ENCODE data around the gene TCEA2. TPM values are rescaled to one million over a fixed set of nuclear protein-coding genes. Genes with fewer than 3 reads are reported as not detected.

The TCEA2 gene
- total RNA-seq, 1 donor from 2014 or later, result 23.2 TPM

DNA sequence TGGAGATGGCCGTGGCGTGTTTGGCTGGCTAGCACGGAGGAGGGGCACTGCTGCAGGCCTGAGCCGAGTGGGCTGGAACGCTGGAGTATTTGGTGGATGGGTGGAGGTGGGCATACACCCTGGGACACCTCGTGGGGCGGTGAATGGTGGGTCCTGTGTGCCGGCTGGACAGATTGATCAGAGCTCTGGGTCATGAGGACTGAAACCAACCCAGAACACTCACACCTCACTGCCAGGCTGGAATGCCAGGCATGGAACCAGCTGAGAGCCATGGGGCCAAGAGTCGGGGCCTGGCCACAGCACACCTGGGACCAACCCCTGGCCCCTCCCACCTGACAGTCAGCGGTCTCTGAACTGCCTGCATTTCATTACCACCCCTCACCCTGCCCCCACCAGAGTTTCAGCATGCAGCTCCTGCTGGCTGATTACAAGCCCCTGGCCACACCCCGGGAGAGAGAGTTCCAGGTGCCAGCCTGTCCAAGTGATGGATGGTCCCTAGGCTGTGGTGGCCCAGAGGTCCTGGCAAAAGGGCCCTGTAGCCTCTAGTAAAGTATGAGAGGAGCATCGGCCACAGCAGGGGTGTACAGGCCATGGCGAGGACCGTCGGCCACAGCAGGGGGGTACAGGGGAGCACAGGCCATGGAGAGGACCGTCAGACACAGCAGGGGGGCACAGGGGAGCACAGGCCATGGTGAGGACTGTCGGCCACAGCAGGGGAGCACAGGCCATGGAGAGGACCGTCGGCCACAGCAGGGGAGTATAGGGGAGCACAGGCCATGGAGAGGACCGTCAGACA lies 41.1 kb downstream of the TCEA2 start:
- TF ChIP-seq EZH2phosphoT487 (IDR thresholded peaks at IDR 0.05) (no peak), EZH2 (IDR thresholded peaks at IDR 0.05) (no peak)
- TF ChIP-seq, protein P1, sequence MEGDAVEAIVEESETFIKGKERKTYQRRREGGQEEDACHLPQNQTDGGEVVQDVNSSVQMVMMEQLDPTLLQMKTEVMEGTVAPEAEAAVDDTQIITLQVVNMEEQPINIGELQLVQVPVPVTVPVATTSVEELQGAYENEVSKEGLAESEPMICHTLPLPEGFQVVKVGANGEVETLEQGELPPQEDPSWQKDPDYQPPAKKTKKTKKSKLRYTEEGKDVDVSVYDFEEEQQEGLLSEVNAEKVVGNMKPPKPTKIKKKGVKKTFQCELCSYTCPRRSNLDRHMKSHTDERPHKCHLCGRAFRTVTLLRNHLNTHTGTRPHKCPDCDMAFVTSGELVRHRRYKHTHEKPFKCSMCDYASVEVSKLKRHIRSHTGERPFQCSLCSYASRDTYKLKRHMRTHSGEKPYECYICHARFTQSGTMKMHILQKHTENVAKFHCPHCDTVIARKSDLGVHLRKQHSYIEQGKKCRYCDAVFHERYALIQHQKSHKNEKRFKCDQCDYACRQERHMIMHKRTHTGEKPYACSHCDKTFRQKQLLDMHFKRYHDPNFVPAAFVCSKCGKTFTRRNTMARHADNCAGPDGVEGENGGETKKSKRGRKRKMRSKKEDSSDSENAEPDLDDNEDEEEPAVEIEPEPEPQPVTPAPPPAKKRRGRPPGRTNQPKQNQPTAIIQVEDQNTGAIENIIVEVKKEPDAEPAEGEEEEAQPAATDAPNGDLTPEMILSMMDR (IDR thresholded peaks at IDR 0.05), result no peak
- peaks cover 29% of the 10 kb centered on the region for H3K27me3 Mint-ChIP-seq (ENCODE audit: insufficient read depth, low read depth)
- Histone ChIP-seq H2AFZ (replicated peaks) (no peak overlapping the region), H3K27ac (no peak overlapping the region), H3K4me3 (no peak overlapping the region), H4K20me1 (ENCODE audit: low read depth) (peaks cover 9% of the 10 kb centered on the region), H3K79me2 (ENCODE audit: low read depth) (no peaks in the 10 kb centered on the region), H3F3A (ENCODE audit: low read depth) (no peaks in the 10 kb centered on the region), H3K9me3 (ENCODE audit: low read depth) (no peaks in the 10 kb centered on the region), H3K27me3 (peaks cover 45% of the 10 kb centered on the region), H3K9ac (no peak overlapping the region), H3K36me3 (no peaks in the 10 kb centered on the region), H3K4me1 (peaks cover 4% of the 10 kb centered on the region), H3K4me2 (no peak overlapping the region)
- no peak overlapping the region for H3K27ac Mint-ChIP-seq
- peaks cover 15% of the 10 kb centered on the region for H3K4me1 Mint-ChIP-seq
- H3K4me3 Mint-ChIP-seq, result peak overlapping the region; percentile 2
- no peaks in the 10 kb centered on the region for H3K9me3 Mint-ChIP-seq
- DNase-seq (ENCODE audit: low spot score), result no peak
- no peaks in the 10 kb centered on the region for H3K36me3 Mint-ChIP-seq

DNA sequence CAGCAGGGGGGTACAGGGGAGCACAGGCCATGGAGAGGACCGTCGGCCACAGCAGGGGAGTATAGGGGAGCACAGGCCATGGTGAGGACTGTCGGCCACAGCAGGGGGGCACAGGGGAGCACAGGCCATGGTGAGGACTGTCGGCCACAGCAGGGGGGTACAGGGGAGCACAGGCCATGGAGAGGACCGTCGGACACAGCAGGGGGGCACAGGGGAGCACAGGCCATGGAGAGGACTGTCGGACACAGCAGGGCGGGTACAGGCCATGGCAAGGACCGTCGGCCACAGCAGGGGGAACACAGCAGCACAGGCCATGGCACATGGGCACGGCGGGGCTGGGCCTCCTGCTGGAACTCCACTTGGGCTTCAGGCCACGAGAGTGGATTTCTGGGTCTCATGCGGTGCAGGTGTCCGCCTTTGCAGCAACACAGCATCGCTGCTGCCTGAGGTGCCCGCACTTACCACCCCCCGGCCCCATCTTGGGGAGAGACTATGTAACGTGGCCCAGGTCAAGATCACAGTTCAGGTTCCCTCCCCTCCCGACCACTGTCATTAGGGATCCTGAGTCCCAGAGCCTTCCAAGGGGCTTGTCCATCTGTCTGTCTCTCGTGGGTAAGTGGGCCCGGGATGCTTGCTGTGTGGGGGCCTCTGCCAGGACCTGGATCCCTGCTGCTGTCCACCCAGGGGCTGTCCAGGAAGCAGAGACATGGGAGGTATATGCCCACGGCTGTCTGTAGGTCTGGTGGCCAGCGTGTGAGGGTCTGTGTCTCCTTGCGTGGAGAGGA lies 41.9 kb downstream of the TCEA2 start:
- no peak overlapping the region for H3K4me3 ChIP-seq
- Mint-ChIP-seq H3K4me1 (peaks cover 15% of the 10 kb centered on the region), H3K36me3 (no peaks in the 10 kb centered on the region), H3K27me3 (ENCODE audit: insufficient read depth, low read depth) (peaks cover 29% of the 10 kb centered on the region), H3K4me3 (no peak overlapping the region), H3K27ac (no peak overlapping the region), H3K9me3 (no peaks in the 10 kb centered on the region)
- DNase-seq (ENCODE audit: low spot score), result no peak
- H3K27ac ChIP-seq, result no peak overlapping the region
- H3K4me2 ChIP-seq, result no peak overlapping the region
- no peaks in the 10 kb centered on the region for H3K36me3 ChIP-seq
- peaks cover 9% of the 10 kb centered on the region for H4K20me1 ChIP-seq (ENCODE audit: low read depth)
- H3F3A ChIP-seq (ENCODE audit: low read depth), result no peaks in the 10 kb centered on the region
- H3K27me3 ChIP-seq, result peaks cover 44% of the 10 kb centered on the region
- H3K79me2 ChIP-seq (ENCODE audit: low read depth), result no peaks in the 10 kb centered on the region
- no peak overlapping the region for H2AFZ ChIP-seq (replicated peaks)
- no peaks in the 10 kb centered on the region for H3K9me3 ChIP-seq (ENCODE audit: low read depth)
- H3K4me1 ChIP-seq, result peaks cover 4% of the 10 kb centered on the region
- TF ChIP-seq, protein P1 (IDR thresholded peaks at IDR 0.05), result no peak
- TF ChIP-seq EZH2 (IDR thresholded peaks at IDR 0.05) (no peak), EZH2phosphoT487 (IDR thresholded peaks at IDR 0.05) (no peak)
- H3K9ac ChIP-seq, result no peak overlapping the region

DNA sequence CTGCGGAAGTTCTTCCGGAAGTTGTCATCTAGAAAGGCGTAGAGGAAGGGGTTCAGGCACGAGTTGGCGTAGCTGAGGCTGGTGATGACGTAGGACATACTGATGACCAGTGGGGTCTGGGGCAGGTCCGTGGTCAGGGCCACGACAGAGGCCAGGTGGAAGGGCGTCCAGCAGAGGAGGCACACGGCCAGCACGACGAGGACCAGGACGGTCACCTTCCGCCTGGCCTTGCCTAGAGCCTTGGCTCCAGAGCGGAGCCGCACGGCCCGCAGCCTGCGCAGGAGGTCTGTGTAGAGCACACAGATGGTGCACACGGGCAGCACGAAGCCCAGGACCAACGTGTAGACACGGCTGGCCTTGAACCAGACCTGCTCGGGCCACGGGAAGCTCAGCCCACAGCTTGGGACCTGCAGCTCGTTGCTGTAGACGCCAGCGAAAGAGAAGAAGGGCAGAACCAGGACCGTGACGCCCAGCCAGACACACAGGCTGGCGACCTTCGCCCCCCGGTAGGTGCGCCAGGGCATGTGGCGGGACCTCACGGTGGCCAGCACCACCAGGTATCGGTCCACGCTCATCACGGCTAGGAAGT lies 42.9 kb downstream of the TCEA2 start:
- H3K36me3 ChIP-seq, result no peaks in the 10 kb centered on the region
- no peak overlapping the region for H3K4me3 ChIP-seq
- DNase-seq (ENCODE audit: low spot score), result no peak
- TF ChIP-seq, protein P1 (IDR thresholded peaks at IDR 0.05), result no peak
- TF ChIP-seq EZH2phosphoT487 (IDR thresholded peaks at IDR 0.05), result no peak
- TF ChIP-seq EZH2 (IDR thresholded peaks at IDR 0.05), result no peak
- H3K27ac Mint-ChIP-seq, result no peak overlapping the region
- peaks cover 30% of the 10 kb centered on the region for H3K27me3 Mint-ChIP-seq (ENCODE audit: insufficient read depth, low read depth)
- peaks cover 4% of the 10 kb centered on the region for H3K4me1 ChIP-seq
- no peak overlapping the region for H3K9ac ChIP-seq
- no peak overlapping the region for H3K27ac ChIP-seq
- H2AFZ ChIP-seq (replicated peaks), result no peak overlapping the region
- no peaks in the 10 kb centered on the region for H3K36me3 Mint-ChIP-seq
- no peaks in the 10 kb centered on the region for H3K79me2 ChIP-seq (ENCODE audit: low read depth)
- H3K27me3 ChIP-seq, result peaks cover 34% of the 10 kb centered on the region
- H3F3A ChIP-seq (ENCODE audit: low read depth), result no peaks in the 10 kb centered on the region
- H3K9me3 ChIP-seq (ENCODE audit: low read depth), result no peaks in the 10 kb centered on the region
- peaks cover 9% of the 10 kb centered on the region for H4K20me1 ChIP-seq (ENCODE audit: low read depth)
- H3K9me3 Mint-ChIP-seq, result no peaks in the 10 kb centered on the region
- H3K4me3 Mint-ChIP-seq, result no peak overlapping the region
- H3K4me2 ChIP-seq, result no peak overlapping the region
- H3K4me1 Mint-ChIP-seq, result peaks cover 15% of the 10 kb centered on the region

Data from neural progenitor cell (in vitro differentiated cells).